Lower lobe of right lung (tissue), 2 donors: Measurements from ENCODE around the gene MTHFSD. TPM values are rescaled to one million over a fixed set of nuclear protein-coding genes. Genes with fewer than 3 reads are reported as not detected.

Experiments used
- ATAC-seq, 2 donors: fragments of 200-7000 bp; cut with Tn5 transposase; one replicate each; pipeline ENCODE4 v1.9.1; 2020 to 2022; ENCODE audit warnings: mild to moderate bottlenecking in 2 of 2, moderate library complexity in 2 of 2
- DNase-seq: peaks from one replicate; pipeline ENCODE4 v3.0.0-alpha.2; 2020
- H3K27ac ChIP-seq: fragments of 200-600 bp; one replicate; pipeline ENCODE4 v1.8.0; 2022
- H3K27me3 ChIP-seq: fragments of 200-600 bp; one replicate; pipeline ENCODE4 v1.8.0; 2022; ENCODE audit warnings: low read depth
- H3K36me3 ChIP-seq: fragments of 200-600 bp; one replicate; pipeline ENCODE4 v1.8.0; 2022; ENCODE audit warnings: mild to moderate bottlenecking
- H3K4me1 ChIP-seq: fragments of 200-600 bp; one replicate; pipeline ENCODE4 v1.8.0; 2022
- H3K4me3 ChIP-seq: fragments of 200-600 bp; one replicate; pipeline ENCODE4 v1.8.0; 2022; ENCODE audit warnings: mild to moderate bottlenecking
- H3K9me3 ChIP-seq: fragments of 200-600 bp; one replicate; pipeline ENCODE4 v1.8.0; 2022
- intact Hi-C: fragments of 100-400 bp; cut with DNase I; formaldehyde crosslinking; loops from one replicate; pipeline ENCODE4 v1.11.0; 2022
- total RNA-seq: library from RNA; stranded (reverse); fragmentation: NEBNext Ultra II Directional; extraction: Animal tissue kit (Norgen Biotek cat#: 25700); gene quantifications from one replicate; pipeline ENCODE4 v1.2.1, GENCODE V29; 2021
- TF ChIP-seq, protein P1 (sequence below): fragments of 200-600 bp; IDR thresholded peaks from one replicate; pipeline ENCODE4 v1.8.0; 2022; ENCODE audit warnings: antibody characterized with exemption, mild to moderate bottlenecking
- donor health status: DM: no; HTN: yes; CAD: no; lungs with severe emphysema.

The MTHFSD gene
- total RNA-seq, 1 donor from 2014 or later = 21.2 TPM

DNA sequence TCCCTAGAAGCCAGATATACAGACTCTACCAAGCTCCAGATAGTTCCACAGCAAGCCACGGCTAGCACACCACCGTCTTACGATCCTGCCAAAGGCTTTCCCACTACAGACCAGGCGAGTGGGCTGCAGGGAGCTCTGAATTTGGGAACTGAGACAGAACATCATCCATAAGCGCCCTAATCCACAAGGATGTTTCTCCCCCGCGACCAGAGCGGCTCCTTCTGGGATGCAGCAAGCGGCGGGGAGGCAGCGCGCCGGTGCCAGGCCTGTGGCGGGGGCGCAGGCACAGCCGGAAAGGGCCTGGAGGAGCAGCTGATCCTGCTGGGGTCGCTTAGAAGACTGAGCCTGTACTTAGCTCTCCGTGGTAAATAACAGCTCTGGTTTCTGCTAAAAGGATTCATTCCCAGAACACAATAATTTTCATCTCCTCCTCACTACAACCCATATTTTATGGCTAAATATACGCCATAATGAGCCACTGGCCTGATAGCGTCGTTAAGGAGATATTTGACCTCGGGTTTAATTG, 60.9 kb downstream of the MTHFSD start:
- Histone ChIP-seq H3K4me1 (peaks cover 12% of the 10 kb centered on the region), H3K9me3 (no peaks in the 10 kb centered on the region), H3K27me3 (peaks cover 75% of the 10 kb centered on the region), H3K36me3 (peaks cover 7% of the 10 kb centered on the region), H3K4me3 (peak overlapping the region; percentile 45), H3K27ac (peak overlapping the region; percentile 78)
- DNase-seq (no peak), ATAC-seq (no peak)
- TF ChIP-seq, protein P1, sequence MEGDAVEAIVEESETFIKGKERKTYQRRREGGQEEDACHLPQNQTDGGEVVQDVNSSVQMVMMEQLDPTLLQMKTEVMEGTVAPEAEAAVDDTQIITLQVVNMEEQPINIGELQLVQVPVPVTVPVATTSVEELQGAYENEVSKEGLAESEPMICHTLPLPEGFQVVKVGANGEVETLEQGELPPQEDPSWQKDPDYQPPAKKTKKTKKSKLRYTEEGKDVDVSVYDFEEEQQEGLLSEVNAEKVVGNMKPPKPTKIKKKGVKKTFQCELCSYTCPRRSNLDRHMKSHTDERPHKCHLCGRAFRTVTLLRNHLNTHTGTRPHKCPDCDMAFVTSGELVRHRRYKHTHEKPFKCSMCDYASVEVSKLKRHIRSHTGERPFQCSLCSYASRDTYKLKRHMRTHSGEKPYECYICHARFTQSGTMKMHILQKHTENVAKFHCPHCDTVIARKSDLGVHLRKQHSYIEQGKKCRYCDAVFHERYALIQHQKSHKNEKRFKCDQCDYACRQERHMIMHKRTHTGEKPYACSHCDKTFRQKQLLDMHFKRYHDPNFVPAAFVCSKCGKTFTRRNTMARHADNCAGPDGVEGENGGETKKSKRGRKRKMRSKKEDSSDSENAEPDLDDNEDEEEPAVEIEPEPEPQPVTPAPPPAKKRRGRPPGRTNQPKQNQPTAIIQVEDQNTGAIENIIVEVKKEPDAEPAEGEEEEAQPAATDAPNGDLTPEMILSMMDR = no peak
- intact Hi-C loops = loop anchor here (10.0 kb wide), 1 partner anchor 419 kb away; no protein-coding TSS in a partner anchor

DNA sequence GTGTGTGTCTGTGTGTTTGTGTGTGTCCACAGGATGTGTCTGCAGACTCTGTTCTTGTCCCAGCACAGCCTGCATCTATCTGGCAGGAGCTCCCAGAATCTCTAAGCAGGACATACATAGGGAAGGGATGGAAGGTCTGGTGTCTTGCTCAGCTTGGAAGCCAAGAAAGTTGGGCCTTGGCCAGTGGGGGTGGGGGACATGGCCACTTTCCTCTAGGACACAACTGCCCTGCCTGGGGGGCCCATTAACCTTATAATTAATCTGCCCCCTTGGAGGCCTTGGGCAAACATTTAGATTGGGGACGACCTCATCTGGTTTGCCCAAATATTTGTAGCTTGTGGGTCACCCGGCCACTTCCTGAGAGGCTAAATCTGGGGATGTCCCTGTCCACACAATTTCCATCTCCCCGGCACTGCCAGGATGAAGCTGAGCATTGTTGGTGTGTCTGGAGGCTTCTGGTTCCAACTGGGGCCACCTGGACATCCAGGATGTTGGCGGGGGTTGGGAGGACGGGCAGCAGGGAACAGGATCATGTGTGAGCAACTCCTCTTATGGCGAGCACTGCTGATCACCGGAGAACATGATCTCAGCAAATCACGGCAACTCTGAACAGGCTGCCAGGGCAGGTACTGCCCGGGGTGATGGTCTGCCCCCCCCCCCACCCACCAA, 61.9 kb downstream of the MTHFSD start:
- peak overlapping the region; percentile 45 for H3K4me3 ChIP-seq
- ATAC-seq = no peak
- DNase-seq = no peak
- TF ChIP-seq, protein P1 = no peak
- intact Hi-C loops = loop anchor here (10.0 kb wide), 1 partner anchor 418 kb away; no protein-coding TSS in a partner anchor
- H3K9me3 ChIP-seq = no peaks in the 10 kb centered on the region
- peaks cover 12% of the 10 kb centered on the region for H3K4me1 ChIP-seq
- H3K36me3 ChIP-seq = peaks cover 7% of the 10 kb centered on the region
- peaks cover 70% of the 10 kb centered on the region for H3K27me3 ChIP-seq
- H3K27ac ChIP-seq = peak overlapping the region; percentile 78

DNA sequence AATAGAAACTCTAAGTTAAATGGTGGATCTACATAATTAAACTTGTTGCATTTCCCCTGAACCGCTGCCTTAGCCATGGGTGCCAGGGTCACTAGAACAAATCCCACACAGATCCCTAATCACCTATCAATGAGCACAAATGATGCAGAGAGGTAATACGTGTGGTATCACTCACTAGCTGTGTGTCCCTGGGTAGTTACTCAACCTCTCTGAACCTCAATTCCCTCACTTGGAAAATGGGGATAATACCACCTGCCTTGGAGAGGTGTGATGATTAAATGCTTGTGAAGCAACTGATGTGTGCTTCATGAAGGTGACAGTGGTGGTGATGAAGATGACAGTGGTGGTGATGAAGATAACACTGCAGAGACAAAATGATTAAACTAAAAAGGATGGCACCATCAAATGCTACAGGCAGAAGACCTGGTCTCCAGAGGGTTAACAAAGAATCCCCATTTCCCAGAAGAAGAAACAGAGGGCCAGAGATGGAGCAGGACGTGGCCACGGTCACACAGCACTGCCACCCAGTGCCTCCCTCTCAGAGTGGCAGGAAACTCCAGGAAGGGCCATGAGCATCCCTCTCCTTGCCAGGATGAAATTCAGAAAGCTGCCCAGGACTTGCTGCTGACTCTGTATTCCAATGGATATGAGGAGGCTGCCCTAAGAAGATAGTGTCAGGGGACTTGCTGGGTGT, 62.6 kb downstream of the MTHFSD start:
- intact Hi-C loops = loop anchor here (10.0 kb wide), 1 partner anchor 418 kb away; no protein-coding TSS in a partner anchor
- peaks cover 7% of the 10 kb centered on the region for H3K36me3 ChIP-seq
- no peak for ATAC-seq
- DNase-seq = no peak
- peaks cover 65% of the 10 kb centered on the region for H3K27me3 ChIP-seq
- H3K4me1 ChIP-seq = peaks cover 12% of the 10 kb centered on the region
- H3K4me3 ChIP-seq = no peak overlapping the region
- no peak overlapping the region for H3K27ac ChIP-seq
- H3K9me3 ChIP-seq = no peaks in the 10 kb centered on the region
- TF ChIP-seq, protein P1 = no peak

DNA sequence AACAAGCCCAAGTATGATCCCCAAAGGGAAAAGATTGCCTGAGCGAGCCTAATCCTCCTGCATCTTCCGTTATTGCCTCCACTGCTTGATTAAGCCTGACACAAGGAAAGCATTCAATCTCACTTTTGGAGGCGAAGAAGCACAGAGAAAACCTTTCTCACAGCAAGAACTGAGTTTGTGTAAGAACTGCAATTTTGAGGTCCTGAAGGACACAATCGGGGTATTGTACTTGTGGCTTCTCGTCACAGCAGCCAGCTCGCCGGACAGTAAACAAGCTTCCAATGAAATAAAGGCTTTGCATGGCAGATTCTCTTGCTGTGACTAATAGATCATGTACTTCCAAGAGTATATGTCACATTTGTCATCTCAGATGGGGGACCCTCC, 63.4 kb downstream of the MTHFSD start:
- peaks cover 57% of the 10 kb centered on the region for H3K27me3 ChIP-seq
- no peak for ATAC-seq

More for the DNA sequence above, 63.4 kb downstream of the MTHFSD start:
- Histone ChIP-seq H3K4me1 (peaks cover 12% of the 10 kb centered on the region), H3K9me3 (no peaks in the 10 kb centered on the region), H3K27ac (no peak overlapping the region), H3K36me3 (peaks cover 11% of the 10 kb centered on the region), H3K4me3 (no peak overlapping the region)
- TF ChIP-seq, protein P1 = no peak
- DNase-seq = no peak
- intact Hi-C loops = loop anchor here (10.0 kb wide), 1 partner anchor 417 kb away; no protein-coding TSS in a partner anchor
